WTC11 (cell line): Measurements from ENCODE around the gene TDRD9. TPM values are rescaled to one million over a fixed set of nuclear protein-coding genes. Genes with fewer than 3 reads are reported as not detected.

Experiments used
- ATAC-seq: fragments of 200-7000 bp; cut with Tn5 transposase; 2 replicates; pipeline ENCODE4 v1.10.0; 2021; ENCODE audit warnings: mild to moderate bottlenecking, moderate library complexity
- CTCF ChIA-PET: fragments of 300-600 bp; sonication (Branson Sonifier 250); formaldehyde crosslinking; loops from one replicate; lab custom pipeline; 2021; ENCODE audit warnings: antibody characterized with exemption; lab: Charles Lee
- POLR2A ChIA-PET: fragments of 350-600 bp; sonication (Branson Sonifier 250); formaldehyde crosslinking; loops from one replicate; lab custom pipeline; 2021; ENCODE audit warnings: antibody characterized with exemption; lab: Charles Lee
- DNase-seq: peaks from one replicate; pipeline ENCODE4 v3.0.0; 2021; ENCODE audit warnings: low spot score
- H3K27ac Mint-ChIP-seq: 2 replicates; pipeline ENCODE4 v1.8.0; 2021; ENCODE audit warnings: mixed read lengths
- H3K27me3 Mint-ChIP-seq: 2 replicates; pipeline ENCODE4 v1.8.0; 2021; ENCODE audit warnings: low read depth, mild to moderate bottlenecking, moderate library complexity, mixed read lengths
- H3K36me3 Mint-ChIP-seq: 2 replicates; pipeline ENCODE4 v1.8.0; 2021; ENCODE audit warnings: mixed read lengths
- H3K4me1 Mint-ChIP-seq: 2 replicates; pipeline ENCODE4 v1.8.0; 2022; ENCODE audit warnings: mixed read lengths
- H3K4me3 Mint-ChIP-seq: 2 replicates; pipeline ENCODE4 v1.8.0; 2021; ENCODE audit warnings: mild to moderate bottlenecking, moderate library complexity, mixed read lengths
- H3K9me3 Mint-ChIP-seq: 2 replicates; pipeline ENCODE4 v1.8.0; 2021; ENCODE audit warnings: mixed read lengths
- AFF4 ChIP-seq: sonication (generic); formaldehyde crosslinking; IDR thresholded peaks from 2 replicates; pipeline ENCODE4 v1.8.1; 2023; ENCODE audit warnings: mild to moderate bottlenecking, missing genetic modification reagents, borderline replicate concordance
- AR ChIP-seq: fragments of 250-450 bp; sonication (Bioruptor Pico); IDR thresholded peaks from 2 replicates; pipeline ENCODE4 v1.9.0; 2021; ENCODE audit warnings: mild to moderate bottlenecking
- ARID4B ChIP-seq: sonication (generic); formaldehyde crosslinking; IDR thresholded peaks from 2 replicates; pipeline ENCODE4 v1.8.0; 2023; ENCODE audit warnings: missing genetic modification reagents, mild to moderate bottlenecking, borderline replicate concordance
- CBFB ChIP-seq: sonication (generic); formaldehyde crosslinking; IDR thresholded peaks from 2 replicates; pipeline ENCODE4 v1.8.1; 2022; ENCODE audit warnings: mild to moderate bottlenecking, low read depth, missing genetic modification reagents
- E2F4 ChIP-seq: sonication (generic); formaldehyde crosslinking; IDR thresholded peaks from 2 replicates; pipeline ENCODE4 v1.8.1; 2022; ENCODE audit warnings: low read depth, mild to moderate bottlenecking, moderate library complexity, missing genetic modification reagents, borderline replicate concordance
- IRF1 ChIP-seq: sonication (generic); formaldehyde crosslinking; IDR thresholded peaks from 2 replicates; pipeline ENCODE4 v1.8.0; 2023; ENCODE audit warnings: missing genetic modification reagents
- NFE2L1 ChIP-seq: sonication (generic); formaldehyde crosslinking; IDR thresholded peaks from 2 replicates; pipeline ENCODE4 v1.8.1; 2023; ENCODE audit warnings: missing genetic modification reagents
- NR1H2 ChIP-seq: sonication (generic); formaldehyde crosslinking; IDR thresholded peaks from 2 replicates; pipeline ENCODE4 v1.9.0; 2021; ENCODE audit warnings: mild to moderate bottlenecking, moderate library complexity, missing genetic modification reagents
- NR2C2 ChIP-seq: sonication (generic); formaldehyde crosslinking; IDR thresholded peaks from 2 replicates; pipeline ENCODE4 v1.8.0; 2022; ENCODE audit warnings: mild to moderate bottlenecking, missing genetic modification reagents
- OVOL2 ChIP-seq: fragments of 250-450 bp; sonication (Bioruptor Pico); IDR thresholded peaks from 2 replicates; pipeline ENCODE4 v1.9.0; 2021; ENCODE audit warnings: mild to moderate bottlenecking, borderline replicate concordance
- PRRX2 ChIP-seq: fragments of 250-450 bp; sonication (Bioruptor Pico); IDR thresholded peaks from 2 replicates; pipeline ENCODE4 v1.8.0; 2021; ENCODE audit warnings: mild to moderate bottlenecking
- SP1 ChIP-seq: sonication (generic); formaldehyde crosslinking; conservative IDR thresholded peaks from 2 replicates; pipeline ENCODE4 v1.8.1; 2022; ENCODE audit warnings: missing genetic modification reagents
- TEAD1 ChIP-seq: sonication (generic); formaldehyde crosslinking; IDR thresholded peaks from 2 replicates; pipeline ENCODE4 v1.8.0; 2022; ENCODE audit warnings: mild to moderate bottlenecking, missing genetic modification reagents
- TEAD4 ChIP-seq: sonication (generic); formaldehyde crosslinking; IDR thresholded peaks from 2 replicates; pipeline ENCODE4 v1.8.0; 2022; ENCODE audit warnings: mild to moderate bottlenecking, missing genetic modification reagents
- USF1 ChIP-seq: sonication (generic); formaldehyde crosslinking; IDR thresholded peaks from 2 replicates; pipeline ENCODE4 v1.8.0; 2022; ENCODE audit warnings: mild to moderate bottlenecking, missing genetic modification reagents
- ZNF121 ChIP-seq: sonication (generic); formaldehyde crosslinking; IDR thresholded peaks from 2 replicates; pipeline ENCODE4 v1.8.0; 2023; ENCODE audit warnings: missing genetic modification reagents
- ZNF317 ChIP-seq: sonication (generic); formaldehyde crosslinking; IDR thresholded peaks from 2 replicates; pipeline ENCODE4 v1.8.1; 2023; ENCODE audit warnings: low read depth, mild to moderate bottlenecking, moderate library complexity, missing genetic modification reagents, borderline replicate concordance
- ZNF425 ChIP-seq: fragments of 250-450 bp; sonication (Bioruptor Pico); conservative IDR thresholded peaks from 2 replicates; pipeline ENCODE4 v1.9.0; 2021; ENCODE audit warnings: mild to moderate bottlenecking
- ZNF671 ChIP-seq: fragments of 250-450 bp; sonication (Bioruptor Pico); IDR thresholded peaks from 2 replicates; pipeline ENCODE4 v1.8.0; 2021; ENCODE audit warnings: mild to moderate bottlenecking
- total RNA-seq: library from RNA; stranded (reverse); gene quantifications from 3 replicates; pipeline ENCODE4 v1.2.3, GENCODE V29; 2021

The TDRD9 gene
- total RNA-seq, 1 experiment from 2014 or later = 0.17 TPM

- Mint-ChIP-seq H3K27me3 (no peaks in the 10 kb centered on the region), H3K4me1 (no peaks in the 10 kb centered on the region), H3K27ac (no peak overlapping the region), H3K4me3 (no peak overlapping the region), H3K9me3 (no peaks in the 10 kb centered on the region), H3K36me3 (no peaks in the 10 kb centered on the region)
- DNase-seq (no peak), ATAC-seq (no peak)
- POLR2A ChIA-PET = no interaction called here
- TF ChIP-seq ZNF671 (CRISPR knock-in tag) (no peak), USF1 (no peak), AFF4 (no peak), TEAD1 (no peak), IRF1 (CRISPR knock-in tag) (no peak), PRRX2 (CRISPR knock-in tag) (no peak), ZNF121 (CRISPR knock-in tag) (no peak), TEAD4 (CRISPR knock-in tag) (no peak), OVOL2 (CRISPR knock-in tag) (no peak), NR2C2 (CRISPR knock-in tag) (no peak), ZNF317 (no peak), SP1 (CRISPR knock-in tag) (no peak), ZNF425 (CRISPR knock-in tag) (no peak)
- CTCF ChIA-PET = interaction anchor here (1.9 kb wide), 1 partner anchor 23 kb away, joined by 6 read pairs; no protein-coding TSS in a partner anchor
These were observed 172.9 kb downstream of the TDRD9 start for GRCh38 chr14:104101086-104101621.

GRCh38 chr14:104101651-104102281 lies 173.5 kb downstream of the TDRD9 start:
- Mint-ChIP-seq H3K27ac (no peak overlapping the region), H3K4me3 (no peak overlapping the region), H3K4me1 (no peaks in the 10 kb centered on the region), H3K27me3 (no peaks in the 10 kb centered on the region), H3K9me3 (no peaks in the 10 kb centered on the region), H3K36me3 (no peaks in the 10 kb centered on the region)
- no peak for DNase-seq
- CTCF ChIA-PET = interaction anchor here (1.9 kb wide), 1 partner anchor 24 kb away, joined by 6 read pairs; no protein-coding TSS in a partner anchor
- ATAC-seq = no peak
- POLR2A ChIA-PET = no interaction called here
- TF ChIP-seq NFE2L1 (CRISPR knock-in tag) (no peak), AR (no peak), CBFB (CRISPR knock-in tag) (no peak), E2F4 (no peak), ARID4B (no peak), NR1H2 (CRISPR knock-in tag) (no peak)
